Mesendoderm (in vitro differentiated cells): Measurements from ENCODE around the gene INTS6.
A peak's percentile ranks its signal among the peaks of the same experiment; 100 is the strongest.

ENCODE experiments used
- DNase-seq: peaks from one replicate; pipeline ENCODE4 v3.0.0; 2013
- H2AK5ac ChIP-seq: 2 replicates; pipeline ENCODE4 v1.6.1; 2013; ENCODE audit warnings: low read length, inconsistent platforms
- H2BK120ac ChIP-seq: 2 replicates; pipeline ENCODE4 v1.6.1; 2013; ENCODE audit warnings: low read depth, mild to moderate bottlenecking, low read length, moderate library complexity, mixed read lengths
- H2BK15ac ChIP-seq: replicated peaks from 2 replicates; pipeline ENCODE4 v1.6.1; 2013; ENCODE audit warnings: low read depth, mild to moderate bottlenecking, moderate library complexity
- H2BK5ac ChIP-seq: 2 replicates; pipeline ENCODE4 v1.6.1; 2013; ENCODE audit warnings: low read length, inconsistent platforms
- H3K18ac ChIP-seq: 2 replicates; pipeline ENCODE4 v1.6.1; 2013; ENCODE audit warnings: mild to moderate bottlenecking, low read length, mixed read lengths
- H3K23ac ChIP-seq: one replicate; pipeline ENCODE4 v1.6.1; 2013; ENCODE audit warnings: low read length
- H3K27ac ChIP-seq: 2 replicates; pipeline ENCODE4 v1.5.1; 2013; ENCODE audit warnings: low read depth, mild to moderate bottlenecking, inconsistent platforms, low read length, moderate library complexity
- H3K27me3 ChIP-seq: 2 replicates; pipeline ENCODE4 v1.6.1; 2013; ENCODE audit warnings: low read length, control low read depth, mild to moderate bottlenecking, inconsistent platforms; ENCODE audit not compliant: insufficient read depth, poor library complexity
- H3K36me3 ChIP-seq: 2 replicates; pipeline ENCODE4 v1.6.1; 2013; ENCODE audit warnings: low read length, inconsistent platforms; ENCODE audit not compliant: control insufficient read depth, insufficient read depth
- H3K4ac ChIP-seq: one replicate; pipeline ENCODE4 v1.6.1; 2013; ENCODE audit warnings: low read depth, mild to moderate bottlenecking, low read length, moderate library complexity
- H3K4me1 ChIP-seq: 2 replicates; pipeline ENCODE4 v1.6.1; 2013; ENCODE audit warnings: low read depth, low read length, inconsistent platforms; ENCODE audit not compliant: control insufficient read depth
- H3K4me2 ChIP-seq: 2 replicates; pipeline ENCODE4 v1.6.1; 2013; ENCODE audit warnings: low read length
- H3K4me3 ChIP-seq: 2 replicates; pipeline ENCODE4 v1.5.1; 2013; ENCODE audit warnings: mild to moderate bottlenecking, low read length
- H3K56ac ChIP-seq: one replicate; pipeline ENCODE4 v1.6.1; 2013; ENCODE audit warnings: low read length
- H3K79me1 ChIP-seq: 2 replicates; pipeline ENCODE4 v1.6.1; 2013; ENCODE audit warnings: low read length, inconsistent platforms
- H3K79me2 ChIP-seq: 2 replicates; pipeline ENCODE4 v1.6.1; 2013; ENCODE audit warnings: mild to moderate bottlenecking, low read length; ENCODE audit not compliant: control insufficient read depth, insufficient read depth
- H3K9ac ChIP-seq: 2 replicates; pipeline ENCODE4 v1.6.1; 2013; ENCODE audit warnings: low read length, inconsistent platforms
- H4K5ac ChIP-seq: one replicate; pipeline ENCODE4 v1.6.1; 2013; ENCODE audit warnings: low read length
- H4K8ac ChIP-seq: one replicate; pipeline ENCODE4 v1.6.1; 2013; ENCODE audit warnings: low read depth, mild to moderate bottlenecking, control low read depth, low read length, moderate library complexity
- WGBS: extraction: QIAGEN DNeasy Blood & Tissue Kit; methylation state at CpG from one replicate; pipeline ENCODE4 v1.1.7; 2013; ENCODE audit warnings: low lambda C conversion rate, missing lambda C conversion rate; ENCODE audit not compliant: insufficient coverage; ENCODE audit errors: extremely low coverage; 5-methylcytosine and 5-hydroxymethylcytosine counted together

INTS6 gene

DNA sequence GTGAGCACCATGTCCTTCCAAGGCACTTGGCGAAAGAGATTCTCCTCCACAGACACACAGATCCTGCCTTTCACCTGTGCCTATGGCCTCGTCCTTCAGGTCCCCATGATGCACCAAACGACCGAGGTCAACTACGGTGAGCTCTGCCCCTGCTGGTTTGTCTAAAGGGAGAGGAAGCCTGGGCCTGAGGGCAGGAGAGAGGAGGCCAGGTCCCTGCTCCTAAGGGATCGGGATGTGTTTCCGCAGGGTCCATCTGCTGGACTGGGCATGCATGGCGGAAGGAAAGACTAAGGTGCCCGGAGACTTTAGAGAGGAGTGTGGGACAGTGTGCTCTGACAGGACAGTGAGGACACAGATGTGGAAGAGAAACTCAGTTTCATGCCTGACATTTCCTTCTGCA, 105.7 kb downstream of the INTS6 start:
- Histone ChIP-seq H3K79me2 (no peaks in the 10 kb centered on the region), H3K4me1 (no peaks in the 10 kb centered on the region), H3K27ac (no peak overlapping the region), H3K4me2 (no peak overlapping the region), H3K4me3 (no peak overlapping the region), H3K18ac (no peak overlapping the region), H3K9ac (no peak overlapping the region), H4K5ac (no peak overlapping the region), H4K8ac (no peak overlapping the region), H3K79me1 (no peaks in the 10 kb centered on the region), H2BK15ac (no peak overlapping the region), H3K36me3 (no peaks in the 10 kb centered on the region), H2AK5ac (no peak overlapping the region), H3K56ac (no peak overlapping the region), H3K4ac (no peak overlapping the region), H3K23ac (no peak overlapping the region), H3K27me3 (no peaks in the 10 kb centered on the region), H2BK120ac (no peak overlapping the region), H2BK5ac (no peak overlapping the region)
- no CpG with 5 or more reads among the region's 9 CpGs for WGBS
- DNase-seq, result peak; percentile 56

DNA sequence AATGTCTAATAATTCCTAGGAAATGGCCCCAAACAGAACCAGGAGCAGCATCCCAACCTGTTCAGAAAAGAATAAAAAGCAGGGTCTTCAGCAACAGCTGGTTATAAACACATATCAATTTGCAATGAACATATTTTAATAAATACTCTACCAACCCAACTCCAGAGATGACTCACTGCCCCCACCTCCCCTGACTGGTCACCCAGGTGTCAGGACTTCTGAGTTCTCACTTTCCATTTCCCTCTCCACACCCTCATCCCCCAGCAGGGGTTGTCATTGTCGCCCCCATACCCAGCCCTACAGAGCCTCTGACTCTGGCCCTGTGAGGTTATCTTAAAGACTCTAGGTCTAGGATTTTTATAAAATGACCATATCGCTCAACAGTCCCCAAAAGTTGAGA, 106.4 kb downstream of the INTS6 start:
- no peak overlapping the region for H2AK5ac ChIP-seq
- no peak overlapping the region for H3K23ac ChIP-seq
- H3K4me1 ChIP-seq, result no peaks in the 10 kb centered on the region
- H3K4ac ChIP-seq, result no peak overlapping the region
- H3K4me2 ChIP-seq, result no peak overlapping the region
- no peaks in the 10 kb centered on the region for H3K36me3 ChIP-seq
- no peaks in the 10 kb centered on the region for H3K27me3 ChIP-seq
- H3K18ac ChIP-seq, result no peak overlapping the region
- no peak overlapping the region for H2BK15ac ChIP-seq
- no peak overlapping the region for H3K56ac ChIP-seq
- no peak overlapping the region for H3K27ac ChIP-seq
- no peak overlapping the region for H2BK5ac ChIP-seq
- no peak overlapping the region for H4K8ac ChIP-seq
- no peaks in the 10 kb centered on the region for H3K79me2 ChIP-seq
- no peaks in the 10 kb centered on the region for H3K79me1 ChIP-seq
- no peak overlapping the region for H2BK120ac ChIP-seq
- no peak overlapping the region for H3K9ac ChIP-seq
- no CpG with 5 or more reads among the region's 2 CpGs for WGBS
- no peak overlapping the region for H4K5ac ChIP-seq
- DNase-seq, result no peak
- no peak overlapping the region for H3K4me3 ChIP-seq

DNA sequence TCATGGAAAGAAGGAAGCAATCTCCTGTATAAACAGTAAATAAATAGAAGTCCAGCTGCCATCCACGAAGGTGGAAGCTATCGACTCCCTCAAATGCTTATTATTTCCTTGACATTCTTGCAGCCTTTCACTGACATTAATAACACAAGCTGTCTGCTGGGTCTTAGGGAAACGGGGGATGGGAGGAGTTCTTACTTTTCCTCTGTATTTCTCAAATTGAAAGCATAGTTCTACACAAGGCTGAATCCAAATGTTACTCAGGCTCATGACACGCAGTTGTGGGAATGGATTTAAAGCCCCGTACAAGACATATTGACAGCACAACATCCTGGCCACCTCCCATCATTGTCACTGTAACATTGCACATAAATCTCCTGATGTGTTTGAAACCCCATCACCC, 109.4 kb downstream of the INTS6 start:
- no peak overlapping the region for H3K9ac ChIP-seq
- H3K79me1 ChIP-seq, result no peaks in the 10 kb centered on the region
- no peaks in the 10 kb centered on the region for H3K79me2 ChIP-seq
- H3K27ac ChIP-seq, result no peak overlapping the region
- no peak overlapping the region for H4K5ac ChIP-seq
- no peaks in the 10 kb centered on the region for H3K4me1 ChIP-seq
- WGBS, result no CpG with 5 or more reads among the region's 5 CpGs
- no peak overlapping the region for H3K56ac ChIP-seq
- no peak for DNase-seq
- H4K8ac ChIP-seq, result no peak overlapping the region
- H3K4me2 ChIP-seq, result no peak overlapping the region
- no peak overlapping the region for H3K18ac ChIP-seq
- no peak overlapping the region for H2AK5ac ChIP-seq
- no peak overlapping the region for H2BK15ac ChIP-seq
- H3K36me3 ChIP-seq, result no peaks in the 10 kb centered on the region
- H3K27me3 ChIP-seq, result no peaks in the 10 kb centered on the region
- H3K4me3 ChIP-seq, result no peak overlapping the region
- H2BK5ac ChIP-seq, result no peak overlapping the region
- no peak overlapping the region for H3K23ac ChIP-seq
- no peak overlapping the region for H3K4ac ChIP-seq
- H2BK120ac ChIP-seq, result no peak overlapping the region

DNA sequence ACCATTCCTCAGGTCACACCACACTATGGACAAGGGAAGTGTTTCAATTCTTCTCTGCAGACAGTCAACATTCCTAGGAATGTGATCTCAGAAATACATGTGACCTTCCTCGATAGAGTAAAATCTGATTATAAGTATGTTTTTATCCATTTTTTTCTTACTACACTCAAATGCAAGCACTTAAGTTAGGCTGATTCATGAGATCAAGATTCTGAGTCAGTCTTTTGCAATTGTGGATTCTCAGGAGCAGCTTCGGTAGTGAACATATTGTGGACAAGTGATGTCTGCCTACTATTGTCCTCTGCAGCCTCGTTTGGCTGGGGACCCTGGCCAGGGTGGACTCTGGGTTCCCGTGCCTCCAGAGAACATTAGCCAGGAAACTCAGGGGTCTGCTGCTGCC, 110.1 kb downstream of the INTS6 start:
- Histone ChIP-seq H3K9ac (no peak overlapping the region), H3K4me3 (no peak overlapping the region), H4K5ac (no peak overlapping the region), H4K8ac (no peak overlapping the region), H3K18ac (no peak overlapping the region), H3K79me1 (no peaks in the 10 kb centered on the region), H3K4me2 (no peak overlapping the region), H3K23ac (no peak overlapping the region), H3K4me1 (no peaks in the 10 kb centered on the region), H2BK5ac (no peak overlapping the region), H2BK15ac (no peak overlapping the region), H3K56ac (no peak overlapping the region), H3K36me3 (no peaks in the 10 kb centered on the region), H3K27me3 (no peaks in the 10 kb centered on the region), H3K4ac (no peak overlapping the region), H3K27ac (no peak overlapping the region), H2BK120ac (no peak overlapping the region), H3K79me2 (no peaks in the 10 kb centered on the region), H2AK5ac (no peak overlapping the region)
- DNase-seq, result no peak
- WGBS, result no CpG with 5 or more reads among the region's 4 CpGs

DNA sequence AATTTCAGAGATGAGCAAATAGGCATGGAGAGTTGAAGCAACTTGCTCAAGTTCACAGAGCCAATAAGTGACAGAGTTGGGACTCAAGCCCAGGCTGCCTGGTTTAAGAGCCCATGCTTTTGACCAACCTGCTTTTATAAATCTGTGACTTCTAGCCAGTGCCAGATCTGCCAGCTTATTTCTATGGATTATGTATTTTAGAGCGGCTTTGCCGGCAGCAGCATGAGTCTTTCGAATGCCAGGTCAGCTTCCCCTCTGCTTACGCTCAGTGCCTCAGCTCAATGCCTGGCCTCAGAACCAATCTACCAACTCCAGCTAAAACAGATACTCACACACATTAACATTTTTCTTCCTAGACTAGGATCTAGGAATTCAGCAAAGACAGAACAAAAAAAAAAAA, 111.0 kb downstream of the INTS6 start:
- Histone ChIP-seq H4K8ac (no peak overlapping the region), H3K23ac (no peak overlapping the region), H3K79me1 (no peaks in the 10 kb centered on the region), H2BK15ac (no peak overlapping the region), H3K18ac (no peak overlapping the region), H4K5ac (no peak overlapping the region), H3K27me3 (no peaks in the 10 kb centered on the region), H3K79me2 (no peaks in the 10 kb centered on the region), H3K4me2 (no peak overlapping the region), H3K36me3 (no peaks in the 10 kb centered on the region), H3K9ac (no peak overlapping the region), H3K56ac (no peak overlapping the region), H3K4me1 (no peaks in the 10 kb centered on the region), H2BK5ac (no peak overlapping the region), H3K27ac (no peak overlapping the region), H2AK5ac (no peak overlapping the region), H2BK120ac (no peak overlapping the region), H3K4ac (no peak overlapping the region), H3K4me3 (no peak overlapping the region)
- DNase-seq, result no peak
- WGBS, result no CpG with 5 or more reads among the region's 4 CpGs

DNA sequence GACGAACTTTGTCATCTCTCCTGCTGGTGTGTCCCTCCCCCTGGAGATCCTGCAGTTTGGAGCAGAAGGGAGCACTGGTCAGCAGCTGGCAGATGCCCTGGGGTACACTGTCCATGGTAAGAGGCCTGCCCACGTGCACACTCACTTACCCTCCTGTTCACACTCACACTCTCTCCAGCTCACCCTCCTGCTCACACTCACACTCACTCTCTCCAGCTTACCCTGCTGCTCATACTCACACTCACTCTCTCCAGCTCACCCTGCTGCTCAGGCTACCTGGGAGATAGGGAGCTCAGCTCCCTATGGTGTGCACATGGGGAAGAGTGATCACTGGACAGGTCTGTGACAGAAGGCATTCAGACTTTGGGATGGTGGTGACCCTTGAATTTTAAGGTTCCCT, 111.6 kb downstream of the INTS6 start:
- no peak overlapping the region for H3K27ac ChIP-seq
- H3K27me3 ChIP-seq, result no peaks in the 10 kb centered on the region
- no peak overlapping the region for H3K18ac ChIP-seq
- H4K5ac ChIP-seq, result no peak overlapping the region
- DNase-seq, result no peak
- H2AK5ac ChIP-seq, result no peak overlapping the region
- no peaks in the 10 kb centered on the region for H3K79me1 ChIP-seq
- H3K23ac ChIP-seq, result no peak overlapping the region
- no peak overlapping the region for H3K4ac ChIP-seq
- H3K4me2 ChIP-seq, result no peak overlapping the region
- no peaks in the 10 kb centered on the region for H3K36me3 ChIP-seq
- no peak overlapping the region for H4K8ac ChIP-seq
- H2BK5ac ChIP-seq, result no peak overlapping the region
- H3K4me1 ChIP-seq, result no peaks in the 10 kb centered on the region
- H3K56ac ChIP-seq, result no peak overlapping the region
- no peak overlapping the region for H3K4me3 ChIP-seq
- no peak overlapping the region for H3K9ac ChIP-seq
- H3K79me2 ChIP-seq, result no peaks in the 10 kb centered on the region
- no peak overlapping the region for H2BK120ac ChIP-seq
- no CpG with 5 or more reads among the region's 2 CpGs for WGBS
- no peak overlapping the region for H2BK15ac ChIP-seq
